OCI-LY1 (cell line): ENCODE results near the gene CPNE8.

Source experiments
- H2AFZ ChIP-seq: fragments of 200-600 bp; sonication (generic), shearing (Covaris generic); 2 replicates; pipeline ENCODE4 v1.6.0; 2014; ENCODE audit warnings: antibody characterized with exemption, mild to moderate bottlenecking, low read length
- H3F3A ChIP-seq: fragments of 200-600 bp; sonication (generic), shearing (Covaris generic); 2 replicates; pipeline ENCODE4 v1.6.0; 2014; ENCODE audit warnings: mild to moderate bottlenecking, antibody characterized with exemption, low read length, moderate library complexity; ENCODE audit not compliant: insufficient read depth
- H3K27ac ChIP-seq: fragments of 200-600 bp; sonication (generic); 2 replicates; pipeline ENCODE4 v1.5.1; 2014; ENCODE audit warnings: low read length, mixed run types, mild to moderate bottlenecking, low read depth; ENCODE audit not compliant: poor library complexity, severe bottlenecking
- H3K27me3 ChIP-seq: fragments of 200-600 bp; sonication (generic); 2 replicates; pipeline ENCODE4 v1.6.0; 2014; ENCODE audit warnings: antibody characterized with exemption, mild to moderate bottlenecking, low read length, moderate library complexity; ENCODE audit not compliant: insufficient read depth
- H3K36me3 ChIP-seq: fragments of 200-600 bp; sonication (generic); 2 replicates; pipeline ENCODE4 v1.6.1; 2014; ENCODE audit warnings: mild to moderate bottlenecking, antibody characterized with exemption, low read length, moderate library complexity, mixed read lengths; ENCODE audit not compliant: insufficient read depth
- H3K4me1 ChIP-seq: fragments of 200-600 bp; sonication (generic); 2 replicates; pipeline ENCODE4 v1.5.1; 2014; ENCODE audit warnings: mild to moderate bottlenecking, low read length, moderate library complexity; ENCODE audit not compliant: insufficient read depth, severe bottlenecking
- H3K4me2 ChIP-seq: fragments of 200-600 bp; sonication (generic), shearing (Covaris generic); 2 replicates; pipeline ENCODE4 v1.6.1; 2014; ENCODE audit warnings: low read length
- H3K4me3 ChIP-seq: fragments of 200-600 bp; sonication (generic); 2 replicates; pipeline ENCODE4 v1.5.1; 2014; ENCODE audit warnings: low read length, low read depth, mild to moderate bottlenecking, mixed read lengths; ENCODE audit not compliant: poor library complexity, severe bottlenecking
- H3K79me2 ChIP-seq: fragments of 200-600 bp; shearing (Covaris generic); 2 replicates; pipeline ENCODE4 v1.6.1; 2016; ENCODE audit warnings: mixed run types, low read length, mixed read lengths; ENCODE audit not compliant: insufficient read depth
- H3K9ac ChIP-seq: fragments of 200-600 bp; sonication (generic), shearing (Covaris generic); 2 replicates; pipeline ENCODE4 v1.6.1; 2014; ENCODE audit warnings: mild to moderate bottlenecking, low read length, mixed read lengths
- H3K9me2 ChIP-seq: fragments of 200-600 bp; sonication (generic), shearing (Covaris generic); 2 replicates; pipeline ENCODE4 v1.6.1; 2014; ENCODE audit warnings: low read depth, mild to moderate bottlenecking, low read length, mixed read lengths
- H3K9me3 ChIP-seq: fragments of 200-600 bp; shearing (Covaris generic); 2 replicates; pipeline ENCODE4 v1.6.1; 2014; ENCODE audit warnings: low read length, mixed read lengths
- H4K20me1 ChIP-seq: fragments of 200-600 bp; sonication (generic), shearing (Covaris generic); 2 replicates; pipeline ENCODE4 v1.6.0; 2016; ENCODE audit warnings: mild to moderate bottlenecking, low read length; ENCODE audit not compliant: insufficient read depth
- CTCF ChIP-seq: fragments of 200-600 bp; sonication (generic), shearing (Covaris generic); IDR thresholded peaks from 2 replicates; pipeline ENCODE4 v1.5.1; 2017; ENCODE audit warnings: mild to moderate bottlenecking, antibody characterized with exemption, low read length, moderate library complexity, mixed read lengths
- EZH2 ChIP-seq: fragments of 200-600 bp; sonication (generic), shearing (Covaris generic); IDR thresholded peaks from 2 replicates; pipeline ENCODE4 v1.8.0; 2017; ENCODE audit warnings: borderline replicate concordance, mixed run types, mild to moderate bottlenecking, antibody characterized with exemption, low read length, moderate library complexity, mixed read lengths

Gene CPNE8

DNA sequence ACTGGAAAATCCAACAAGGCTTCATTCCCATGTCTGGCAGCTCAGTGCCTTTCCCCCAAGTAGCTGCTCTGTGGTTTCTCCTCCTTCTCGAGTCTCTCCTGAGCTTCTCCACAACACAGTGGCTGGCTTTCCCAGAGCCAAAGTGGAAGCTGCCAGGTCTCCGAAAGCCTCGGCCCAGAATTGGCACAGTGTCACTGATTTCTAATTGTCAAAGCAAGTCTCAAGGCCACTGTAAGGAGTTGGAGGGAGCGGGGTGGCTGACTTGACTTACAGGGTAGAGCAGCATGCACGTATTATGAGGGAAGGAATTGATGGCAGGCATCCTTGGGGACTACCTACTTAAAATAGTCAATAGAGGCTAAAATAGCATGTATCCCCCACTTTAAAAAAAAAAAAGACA is 6.7 kb upstream of the CPNE8 start:
- Histone ChIP-seq H3K36me3 (no peaks in the 10 kb centered on the region), H3K9me2 (no peaks in the 10 kb centered on the region), H3K9ac (no peak overlapping the region), H3K4me1 (no peaks in the 10 kb centered on the region), H3K4me3 (no peak overlapping the region), H3K4me2 (no peak overlapping the region), H3K9me3 (no peaks in the 10 kb centered on the region), H3F3A (no peaks in the 10 kb centered on the region), H4K20me1 (no peaks in the 10 kb centered on the region), H3K79me2 (no peaks in the 10 kb centered on the region), H3K27ac (no peak overlapping the region), H2AFZ (no peak overlapping the region), H3K27me3 (no peaks in the 10 kb centered on the region)
- no peak for TF ChIP-seq EZH2

GRCh38 chr12:38911611-38912010 is 6.2 kb upstream of the CPNE8 start:
- no peak overlapping the region for H3K9ac ChIP-seq
- no peaks in the 10 kb centered on the region for H3K9me2 ChIP-seq
- H3K4me1 ChIP-seq, result no peaks in the 10 kb centered on the region
- H3K4me2 ChIP-seq, result no peak overlapping the region
- H3K79me2 ChIP-seq, result no peaks in the 10 kb centered on the region
- TF ChIP-seq CTCF (no peak), EZH2 (no peak)
- H3K9me3 ChIP-seq, result no peaks in the 10 kb centered on the region
- H3F3A ChIP-seq, result no peaks in the 10 kb centered on the region
- H3K27ac ChIP-seq, result no peak overlapping the region
- H2AFZ ChIP-seq, result no peak overlapping the region
- H3K27me3 ChIP-seq, result no peaks in the 10 kb centered on the region
- H3K36me3 ChIP-seq, result no peaks in the 10 kb centered on the region
- no peak overlapping the region for H3K4me3 ChIP-seq
- H4K20me1 ChIP-seq, result no peaks in the 10 kb centered on the region

GRCh38 chr12:38907201-38907923 is 2.0 kb upstream of the CPNE8 start:
- Histone ChIP-seq H2AFZ (no peak overlapping the region; the same call in 1 of the 2 replicates), H3F3A (no peaks in the 10 kb centered on the region), H3K4me2 (peak overlapping the region; percentile 32)

More at GRCh38 chr12:38907201-38907923, 2.0 kb upstream of the CPNE8 start:
- Histone ChIP-seq H3K27me3 (no peaks in the 10 kb centered on the region), H3K9ac (no peak overlapping the region), H3K79me2 (no peaks in the 10 kb centered on the region), H3K27ac (no peak overlapping the region), H3K36me3 (no peaks in the 10 kb centered on the region), H3K4me1 (no peaks in the 10 kb centered on the region), H3K4me3 (no peak overlapping the region), H3K9me3 (no peaks in the 10 kb centered on the region), H3K9me2 (no peaks in the 10 kb centered on the region), H4K20me1 (no peaks in the 10 kb centered on the region)
- no peak for TF ChIP-seq EZH2
- TF ChIP-seq CTCF, result no peak
